Glomerular visceral epithelial cell (primary cell): ENCODE data around the gene MTCH1.

ENCODE experiments used
- DNase-seq: peaks from one replicate; pipeline ENCODE4 v3.0.0-alpha.2; 2016; ENCODE audit errors: extremely low spot score

The MTCH1 gene

DNA sequence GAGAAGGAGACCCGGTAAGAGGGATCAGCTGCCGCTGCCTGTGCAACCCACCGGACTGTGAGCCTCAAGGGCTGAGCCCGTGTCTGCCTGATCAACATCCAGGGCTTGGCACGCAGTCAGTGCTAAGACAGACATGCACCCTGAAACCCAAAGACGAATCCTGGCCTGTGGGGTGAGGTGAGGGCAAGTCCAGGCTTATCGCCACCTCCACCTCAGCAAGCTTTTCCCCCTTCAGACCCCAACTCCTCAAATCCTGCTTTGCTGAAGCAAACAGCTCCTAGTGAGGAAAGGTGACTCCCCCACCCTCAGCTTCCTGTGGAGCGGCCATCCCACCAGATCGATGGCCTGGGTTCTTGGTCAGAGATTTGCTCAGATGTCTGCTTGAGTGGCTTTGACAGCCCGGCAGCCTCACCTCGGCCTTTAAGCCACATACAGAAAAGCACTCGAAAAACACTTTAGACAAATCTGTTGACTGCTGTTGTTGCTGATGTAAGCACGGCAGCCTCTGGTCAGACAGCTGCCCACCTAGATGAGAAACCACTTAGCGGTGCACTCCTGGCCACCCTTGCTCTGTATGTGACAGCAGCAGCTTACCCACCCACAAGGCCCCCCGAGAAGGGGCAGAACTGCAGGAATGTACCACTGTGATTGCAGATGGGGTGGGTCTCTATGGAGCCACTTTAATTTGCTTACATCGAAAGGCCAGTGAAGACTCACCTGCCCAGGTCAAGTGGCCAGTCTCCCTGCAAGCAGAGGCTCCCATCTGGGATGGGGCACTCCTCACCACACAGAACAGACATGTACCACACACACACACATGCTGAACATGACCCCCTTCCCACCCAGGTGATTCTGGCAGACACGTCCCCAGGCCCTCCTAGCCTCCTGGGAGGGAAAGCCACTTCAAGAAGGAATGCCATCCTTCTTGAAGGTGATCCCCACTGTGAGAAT is 14.8 kb downstream of the MTCH1 start:
- no peak for DNase-seq

DNA sequence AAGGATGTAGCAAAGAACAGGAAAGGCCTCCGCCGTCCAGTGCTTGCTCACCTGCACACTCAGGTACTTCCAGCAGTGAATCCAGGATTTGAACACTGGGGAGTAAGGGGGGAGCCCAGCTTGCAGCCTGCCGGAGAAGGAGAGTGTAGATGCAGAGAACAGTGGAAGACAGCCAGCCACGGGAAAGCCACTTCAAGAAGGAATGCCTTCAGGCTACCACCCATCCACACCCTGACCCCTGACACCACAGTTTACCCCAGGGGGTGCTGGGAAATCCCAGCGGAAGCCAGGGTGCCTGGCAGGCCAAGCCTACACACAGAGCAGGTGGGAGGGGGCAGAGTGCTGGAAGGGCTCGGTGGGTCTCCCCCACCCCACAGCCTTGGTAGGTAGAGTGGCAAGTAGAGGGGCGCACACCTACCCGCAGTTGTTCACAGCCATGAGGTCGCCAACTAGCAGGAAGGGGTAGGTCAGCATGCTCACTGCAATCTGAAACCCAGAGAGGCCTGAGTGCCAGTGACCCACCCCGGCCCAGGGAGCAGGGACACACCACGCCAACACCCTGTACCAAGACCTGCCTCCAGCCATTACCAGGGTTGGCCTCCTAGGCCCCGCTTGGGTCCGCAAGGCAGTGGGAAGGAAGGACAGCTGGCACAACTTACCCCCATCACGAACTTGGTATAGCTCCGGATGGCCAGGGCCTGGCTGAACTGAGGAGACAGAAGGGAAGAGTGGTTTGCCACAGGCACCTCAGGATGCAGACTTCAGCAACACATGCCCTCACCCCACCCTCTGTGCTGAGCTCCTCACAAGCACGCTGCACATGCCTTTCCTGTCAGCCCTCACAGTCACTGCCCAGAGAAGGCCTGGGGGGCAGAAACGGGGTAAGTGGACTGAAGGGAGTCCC is 15.8 kb downstream of the MTCH1 start:
- DNase-seq: no peak

DNA sequence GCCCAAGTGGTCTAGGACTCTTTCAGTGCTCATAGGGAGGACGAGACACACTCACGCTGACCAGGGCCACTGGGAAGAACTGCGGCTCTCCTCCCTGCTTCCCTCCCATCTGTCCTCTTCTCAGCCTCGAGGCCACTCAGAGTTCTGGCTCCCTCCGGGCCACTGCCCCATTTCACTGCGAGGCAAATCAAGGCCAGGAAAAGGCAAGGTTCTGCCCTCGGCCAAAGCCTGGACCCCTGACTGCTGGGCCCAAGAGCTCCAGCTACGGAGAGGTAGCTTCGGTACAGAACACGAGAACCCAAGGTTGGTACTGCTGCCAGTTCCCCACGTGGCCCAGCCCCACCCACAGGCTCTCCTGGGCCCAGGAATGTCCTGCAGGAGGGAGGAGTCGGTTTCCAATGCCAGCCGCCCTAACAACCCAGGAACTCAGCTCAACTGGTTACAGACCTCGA is 16.7 kb downstream of the MTCH1 start:
- no peak for DNase-seq

DNA sequence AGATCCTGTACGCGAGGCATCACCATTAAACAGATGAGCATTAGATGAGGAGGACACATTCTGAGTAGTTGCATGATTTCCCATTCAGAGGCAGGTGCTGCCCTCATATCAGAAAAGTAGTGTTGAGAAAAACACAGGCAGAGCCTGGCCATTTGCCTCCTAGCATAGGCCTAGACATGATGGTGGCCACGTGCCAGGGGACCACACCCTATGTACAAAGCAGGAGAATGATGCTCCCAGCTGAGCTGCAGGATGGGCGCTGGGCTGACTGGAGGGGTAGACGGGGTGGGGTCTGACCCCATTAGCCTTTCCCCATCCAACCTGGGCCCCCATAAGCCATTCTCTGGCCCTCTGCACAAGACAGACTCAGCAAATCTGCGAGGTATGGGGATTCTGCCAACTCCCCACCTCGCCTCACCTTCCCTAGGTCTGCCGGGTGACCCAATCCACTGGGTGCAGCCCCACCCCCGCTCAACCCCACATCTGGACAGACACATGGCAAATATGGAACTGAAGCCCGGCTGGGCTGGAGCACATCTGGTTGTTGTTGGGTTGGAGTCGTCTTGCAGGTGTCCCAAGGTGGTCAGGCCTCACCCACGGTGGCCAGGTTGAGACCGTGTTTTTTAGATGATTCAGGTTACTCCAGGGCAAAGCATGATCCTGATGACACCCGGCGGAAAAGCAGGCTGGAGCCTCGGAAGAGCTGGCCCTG is 17.6 kb downstream of the MTCH1 start:
- DNase-seq: no peak

DNA sequence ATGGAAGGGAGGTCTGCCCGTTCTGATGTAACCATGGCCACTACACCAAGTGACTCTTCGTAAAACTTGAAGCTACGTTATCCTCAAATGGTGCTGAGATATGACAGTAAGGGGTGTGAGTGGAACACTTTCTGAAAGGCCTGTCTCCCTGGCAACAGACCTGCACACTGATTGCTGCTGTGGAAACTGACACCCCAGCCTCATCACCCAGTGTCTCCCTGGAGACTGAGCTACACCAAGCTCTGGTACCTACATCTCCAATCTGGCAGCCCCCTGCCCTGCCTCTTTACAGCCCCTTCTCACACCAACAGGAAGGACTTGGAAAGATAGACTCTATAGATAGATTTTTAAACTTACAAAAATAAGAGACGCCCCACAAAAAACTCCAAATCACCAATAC is 18.2 kb downstream of the MTCH1 start:
- no peak for DNase-seq

DNA sequence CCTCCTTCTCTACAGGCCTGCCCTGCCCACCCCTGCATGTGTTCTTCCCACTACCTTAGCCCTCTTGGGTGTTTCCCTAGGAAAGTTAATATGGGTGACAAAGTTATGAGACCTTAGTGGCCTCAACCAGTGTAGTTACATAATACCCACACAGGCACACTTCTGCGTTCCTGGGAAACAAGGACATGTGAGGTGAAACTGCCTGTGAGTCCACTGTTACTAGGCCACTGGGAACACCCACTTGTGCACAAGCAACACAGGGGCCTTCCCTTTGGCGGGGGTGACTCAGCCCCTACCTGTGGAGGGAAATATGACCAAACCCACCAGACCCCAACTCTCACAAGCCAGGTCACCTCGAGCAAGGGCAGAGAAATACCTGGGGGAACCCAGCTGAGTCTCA is 18.7 kb downstream of the MTCH1 start:
- no peak for DNase-seq

DNA sequence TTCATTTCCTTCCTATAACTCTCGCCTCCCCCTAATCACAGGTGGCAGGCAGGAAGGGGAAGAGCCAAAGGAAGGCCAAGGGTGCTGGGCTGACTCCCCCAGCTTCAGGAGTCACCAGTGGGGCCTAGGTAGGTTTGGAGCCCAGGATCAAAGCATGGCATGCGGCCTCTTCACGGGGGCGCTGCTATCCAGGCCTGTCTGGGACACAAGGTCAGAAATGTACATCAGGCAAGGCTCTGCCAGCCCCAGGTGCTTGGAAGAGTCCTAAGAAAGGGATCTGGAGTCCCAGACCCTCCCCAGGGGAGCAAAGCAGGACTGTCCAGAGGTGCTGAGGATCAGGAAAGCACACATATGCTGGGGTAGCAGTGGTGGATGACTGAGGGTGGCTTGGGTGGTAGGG is 21.1 kb downstream of the MTCH1 start:
- no peak for DNase-seq

DNA sequence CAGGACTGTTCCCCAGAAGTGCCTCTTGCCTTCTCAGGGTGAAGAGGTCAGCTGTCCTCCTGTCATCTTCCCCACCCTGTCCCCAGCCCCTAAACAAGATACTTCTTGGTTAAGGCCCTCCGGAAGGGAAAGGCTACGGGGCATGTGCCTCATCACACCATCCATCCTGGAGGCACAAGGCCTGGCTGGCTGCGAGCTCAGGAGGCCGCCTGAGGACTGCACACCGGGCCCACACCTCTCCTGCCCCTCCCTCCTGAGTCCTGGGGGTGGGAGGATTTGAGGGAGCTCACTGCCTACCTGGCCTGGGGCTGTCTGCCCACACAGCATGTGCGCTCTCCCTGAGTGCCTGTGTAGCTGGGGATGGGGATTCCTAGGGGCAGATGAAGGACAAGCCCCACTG is 21.6 kb downstream of the MTCH1 start:
- no peak for DNase-seq

DNA sequence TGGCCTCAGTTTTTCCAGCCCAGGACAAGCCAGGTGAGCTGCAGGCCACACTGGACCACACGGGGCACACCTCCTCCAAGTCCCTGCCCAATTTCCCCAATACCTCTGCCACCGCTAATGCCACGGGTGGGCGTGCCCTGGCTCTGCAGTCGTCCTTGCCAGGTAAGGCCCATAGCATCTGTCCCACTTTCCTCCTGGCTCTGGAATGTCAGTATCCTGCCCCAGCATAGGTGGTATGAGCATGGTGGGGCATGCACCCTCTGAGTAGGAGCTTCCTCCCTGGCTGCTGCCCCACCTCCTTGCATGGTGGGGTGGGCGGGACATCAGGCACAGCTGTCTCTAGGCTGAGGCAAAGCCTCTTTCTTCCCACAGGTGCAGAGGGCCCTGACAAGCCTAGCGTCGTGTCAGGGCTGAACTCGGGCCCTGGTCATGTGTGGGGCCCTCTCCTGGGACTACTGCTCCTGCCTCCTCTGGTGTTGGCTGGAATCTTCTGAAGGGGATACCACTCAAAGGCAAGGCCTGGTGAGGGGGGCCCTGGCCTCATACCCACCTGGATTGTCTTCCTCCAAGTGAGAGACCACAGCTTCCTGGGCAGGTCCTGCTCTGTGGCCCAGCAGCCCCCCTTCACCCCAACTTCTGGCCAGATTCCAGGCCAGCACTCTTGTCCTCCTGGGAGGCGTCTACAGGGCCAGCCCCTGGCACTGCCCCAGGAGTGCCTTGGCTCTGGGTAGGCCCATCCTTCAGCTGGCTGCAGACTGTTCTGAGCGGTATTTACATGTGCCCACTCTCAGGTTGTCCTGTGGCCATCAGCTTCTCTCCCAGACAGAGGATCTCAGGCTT is 22.3 kb downstream of the MTCH1 start:
- peak; percentile 53 for DNase-seq

DNA sequence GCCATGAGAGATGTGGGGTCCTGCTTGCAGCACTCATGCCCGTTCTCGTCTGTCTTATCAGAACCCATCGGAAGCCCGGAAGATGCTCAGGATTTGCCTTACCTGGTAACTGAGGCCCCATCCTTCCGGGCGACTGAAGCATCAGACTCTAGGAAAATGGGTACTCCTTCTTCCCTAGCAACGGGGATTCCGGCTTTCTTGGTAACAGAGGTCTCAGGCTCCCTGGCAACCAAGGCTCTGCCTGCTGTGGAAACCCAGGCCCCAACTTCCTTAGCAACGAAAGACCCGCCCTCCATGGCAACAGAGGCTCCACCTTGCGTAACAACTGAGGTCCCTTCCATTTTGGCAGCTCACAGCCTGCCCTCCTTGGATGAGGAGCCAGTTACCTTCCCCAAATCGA is 23.1 kb downstream of the MTCH1 start:
- DNase-seq: peak; percentile 33

DNA sequence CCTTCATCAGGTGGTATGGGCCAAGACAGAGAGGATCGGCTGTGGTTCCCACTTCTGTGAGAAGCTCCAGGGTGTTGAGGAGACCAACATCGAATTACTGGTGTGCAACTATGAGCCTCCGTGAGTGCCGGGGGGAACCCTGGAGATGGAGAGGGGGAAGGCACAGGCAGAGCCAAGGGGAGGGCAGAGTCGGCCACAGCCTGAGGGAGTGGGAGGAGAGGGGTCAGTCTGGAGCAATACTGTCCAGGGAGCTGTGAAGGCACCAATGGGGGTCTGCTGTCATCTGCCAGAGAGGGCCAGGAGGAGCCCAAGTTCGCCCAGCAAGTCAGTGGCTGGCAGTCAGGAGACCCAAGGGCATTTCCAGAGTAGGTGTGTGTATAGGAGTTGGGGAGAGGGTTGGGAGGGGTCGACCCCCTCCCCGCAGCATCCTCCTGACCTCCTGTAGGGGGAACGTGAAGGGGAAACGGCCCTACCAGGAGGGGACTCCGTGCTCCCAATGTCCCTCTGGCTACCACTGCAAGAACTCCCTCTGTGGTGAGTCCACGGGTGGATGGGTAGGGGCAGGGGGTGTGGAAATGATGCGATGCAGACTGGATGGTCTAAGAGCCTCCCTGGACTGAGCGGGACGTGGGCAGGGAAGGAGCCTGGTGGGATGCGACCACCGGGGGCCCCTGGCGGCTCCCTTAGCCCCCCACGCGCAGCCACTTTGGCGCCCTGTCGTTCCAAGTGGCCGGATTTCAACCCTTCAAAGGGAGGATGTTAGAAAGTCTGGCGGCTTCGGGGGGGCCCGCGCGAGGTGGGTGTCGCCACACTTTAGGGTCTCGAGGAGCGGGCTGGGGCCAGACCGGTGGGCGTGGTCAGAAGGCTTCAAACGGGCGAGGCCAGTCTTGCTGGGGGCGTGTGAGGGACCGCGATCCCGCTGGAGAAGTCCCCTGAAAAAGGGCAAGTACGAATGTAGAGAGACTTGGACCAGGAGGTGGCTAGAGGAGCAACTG is 24.3 kb downstream of the MTCH1 start:
- no peak for DNase-seq

DNA sequence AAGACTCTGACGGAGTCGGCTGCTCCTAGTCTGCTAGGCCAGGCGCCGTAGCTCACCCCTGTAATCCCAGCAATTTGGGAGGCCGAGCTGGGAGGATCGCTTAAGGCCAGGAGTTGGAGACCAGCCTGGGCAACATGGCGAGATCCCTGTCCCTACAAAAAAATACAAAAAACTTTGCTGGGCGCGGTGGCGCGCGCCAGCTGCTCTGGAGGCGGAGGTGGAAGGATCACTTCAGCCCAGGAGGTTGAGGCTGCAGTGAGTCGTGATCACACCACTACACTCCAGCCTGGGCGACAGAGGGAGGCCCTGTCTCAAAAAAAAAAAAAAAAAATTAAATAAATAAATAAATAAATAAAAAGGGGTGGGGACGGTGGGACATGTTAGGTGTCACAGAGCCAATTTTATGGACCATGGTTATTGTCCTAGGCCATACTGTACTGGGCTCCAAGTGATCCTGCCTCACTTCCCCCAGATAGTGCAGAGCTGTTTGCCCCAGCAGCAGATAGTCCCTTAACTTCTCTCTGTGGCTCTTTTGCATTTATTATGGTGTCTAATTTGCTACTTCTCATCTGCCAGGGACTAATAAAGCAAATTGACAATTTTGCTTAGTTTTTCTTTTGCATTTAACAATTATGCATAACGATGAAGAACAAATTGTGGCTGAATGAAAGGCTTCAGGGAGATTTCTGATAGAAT is 26.3 kb downstream of the MTCH1 start:
- DNase-seq: no peak

DNA sequence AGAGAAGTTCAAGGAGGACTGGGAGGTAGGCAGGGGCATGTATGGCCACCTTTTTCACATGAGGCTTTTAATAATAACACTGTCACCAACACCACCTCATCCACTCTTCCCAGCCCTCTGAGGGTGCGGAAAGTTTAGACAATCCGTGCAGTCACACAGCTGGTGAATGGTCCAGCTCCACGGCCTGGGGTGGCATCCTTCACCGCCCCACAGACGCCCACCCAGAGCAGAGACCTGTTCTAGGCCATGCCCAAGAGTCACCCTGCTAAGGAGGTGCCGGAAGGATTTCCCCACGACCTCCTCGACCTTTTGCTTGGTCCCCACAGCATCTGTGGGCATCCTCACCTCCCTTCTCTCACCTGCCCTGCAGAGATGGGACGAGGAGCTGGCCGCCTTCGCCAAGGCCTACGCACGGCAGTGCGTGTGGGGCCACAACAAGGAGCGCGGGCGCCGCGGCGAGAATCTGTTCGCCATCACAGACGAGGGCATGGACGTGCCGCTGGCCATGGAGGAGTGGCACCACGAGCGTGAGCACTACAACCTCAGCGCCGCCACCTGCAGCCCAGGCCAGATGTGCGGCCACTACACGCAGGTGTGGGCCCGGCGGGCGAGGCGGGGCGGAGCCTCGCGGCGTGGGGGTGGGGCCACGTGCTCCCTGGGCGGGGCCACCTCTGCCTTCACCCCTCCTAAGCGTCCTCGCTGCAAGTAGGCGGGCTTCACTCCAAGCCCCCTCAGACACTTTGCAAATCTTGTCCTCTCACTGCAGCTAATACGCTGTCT is 27.0 kb downstream of the MTCH1 start:
- no peak for DNase-seq

DNA sequence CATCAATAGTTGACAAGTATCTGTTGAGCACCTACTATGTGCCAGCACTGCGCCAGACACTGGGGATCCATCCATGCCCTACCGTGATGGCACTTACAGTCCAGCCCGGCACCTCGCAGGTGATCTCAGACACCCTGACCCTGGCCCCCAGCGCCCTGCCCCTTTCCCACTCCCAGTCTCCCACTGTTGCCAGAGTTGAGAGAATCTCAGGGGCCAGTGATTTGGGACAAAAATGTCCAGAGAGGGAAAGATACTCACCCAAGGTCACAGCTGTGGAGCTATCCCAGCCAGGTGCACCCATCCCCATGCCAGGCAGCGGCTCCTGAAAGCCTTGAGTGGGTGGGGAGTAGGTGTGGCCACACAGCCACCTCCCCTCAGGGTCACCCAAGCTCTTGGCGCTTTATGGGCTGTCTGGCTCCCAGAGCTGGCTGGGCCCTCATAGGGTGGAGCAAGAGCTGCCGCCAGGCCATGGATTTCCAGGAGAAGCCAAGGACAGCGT is 28.2 kb downstream of the MTCH1 start:
- no peak for DNase-seq

DNA sequence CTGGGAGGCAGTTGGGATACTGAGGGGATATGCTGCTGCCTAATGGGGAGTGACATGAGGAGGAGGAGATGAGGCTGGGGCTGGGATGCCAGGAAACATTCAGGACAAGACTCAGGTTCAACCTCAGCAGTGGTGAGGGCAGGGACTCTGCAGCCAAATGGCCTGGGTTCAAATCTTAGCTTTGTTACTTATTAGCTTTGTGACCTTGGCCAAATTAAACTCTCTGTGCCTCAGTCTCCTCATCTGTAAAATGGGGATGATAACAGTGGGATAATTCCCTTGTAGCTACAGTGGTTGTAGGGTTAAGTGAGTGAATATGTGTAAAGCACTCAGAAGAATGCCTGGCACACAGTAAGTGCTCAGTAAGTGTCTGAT is 29.6 kb downstream of the MTCH1 start:
- no peak for DNase-seq

DNA sequence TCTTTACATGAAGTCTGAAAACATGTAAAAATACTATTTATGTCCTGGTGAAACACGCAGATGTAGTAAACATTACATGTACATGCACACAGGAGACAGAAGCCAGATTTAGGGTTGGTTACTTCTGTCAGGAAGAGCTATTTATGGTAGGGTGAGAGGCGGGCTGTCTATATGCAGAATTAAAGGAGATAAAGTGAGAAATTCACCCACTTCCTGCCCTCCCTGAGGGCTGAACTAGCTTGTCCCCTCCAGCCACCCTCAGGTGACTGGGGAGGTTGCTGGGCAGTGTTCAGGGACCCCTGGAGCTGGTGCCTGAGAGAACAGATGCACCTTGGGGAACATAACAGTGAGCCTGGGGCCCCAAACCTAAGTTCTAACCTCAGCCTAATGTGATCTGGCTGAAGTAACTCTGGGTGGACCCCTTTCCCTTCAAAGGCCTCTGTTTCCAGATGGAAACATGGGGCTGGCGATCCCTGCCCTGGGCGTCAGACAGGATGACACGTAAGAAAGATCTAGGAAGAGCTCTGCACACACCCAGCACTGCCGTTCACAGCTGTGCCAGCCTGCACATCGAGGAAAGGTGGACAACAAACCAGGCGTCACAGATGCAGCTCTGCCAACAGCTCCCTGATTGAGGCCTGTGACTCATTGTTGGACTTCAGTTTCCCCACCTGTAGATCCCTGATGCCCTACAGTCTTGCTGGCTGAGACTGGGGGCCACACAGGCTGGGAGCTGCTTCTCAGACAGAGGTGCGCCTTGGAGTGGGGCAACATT is 30.1 kb downstream of the MTCH1 start:
- no peak for DNase-seq

DNA sequence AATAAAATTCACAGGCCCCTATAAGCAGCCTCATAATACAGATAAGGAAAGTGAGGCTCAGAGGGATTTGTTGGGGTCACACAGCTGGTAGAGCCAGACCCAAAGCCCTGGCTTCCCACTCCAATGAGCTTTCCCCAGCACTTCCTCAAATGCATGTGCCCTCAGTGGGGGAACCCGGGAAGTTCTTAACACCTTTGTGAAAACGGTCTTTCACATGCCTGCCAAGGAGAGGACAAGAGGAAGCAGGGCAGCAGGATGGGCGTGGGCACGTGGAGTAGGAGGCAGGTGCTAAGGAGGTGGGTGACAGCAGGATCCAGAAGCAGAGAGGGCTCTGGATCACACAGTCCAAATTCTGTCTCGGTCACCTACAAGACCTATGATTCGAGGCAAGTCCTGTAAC is 30.9 kb downstream of the MTCH1 start:
- DNase-seq: no peak
